Measurements from ENCODE around the gene NARS2. TPM values are rescaled to one million over a fixed set of nuclear protein-coding genes. Genes with fewer than 3 reads are reported as not detected.

Gene NARS2, protein sequence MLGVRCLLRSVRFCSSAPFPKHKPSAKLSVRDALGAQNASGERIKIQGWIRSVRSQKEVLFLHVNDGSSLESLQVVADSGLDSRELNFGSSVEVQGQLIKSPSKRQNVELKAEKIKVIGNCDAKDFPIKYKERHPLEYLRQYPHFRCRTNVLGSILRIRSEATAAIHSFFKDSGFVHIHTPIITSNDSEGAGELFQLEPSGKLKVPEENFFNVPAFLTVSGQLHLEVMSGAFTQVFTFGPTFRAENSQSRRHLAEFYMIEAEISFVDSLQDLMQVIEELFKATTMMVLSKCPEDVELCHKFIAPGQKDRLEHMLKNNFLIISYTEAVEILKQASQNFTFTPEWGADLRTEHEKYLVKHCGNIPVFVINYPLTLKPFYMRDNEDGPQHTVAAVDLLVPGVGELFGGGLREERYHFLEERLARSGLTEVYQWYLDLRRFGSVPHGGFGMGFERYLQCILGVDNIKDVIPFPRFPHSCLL
- total RNA-seq: 10 to 100 TPM in 2 of 4 donors, 1 to 10 TPM in 2; 6.4 to 15.1 (median 10.4) TPM

DNA sequence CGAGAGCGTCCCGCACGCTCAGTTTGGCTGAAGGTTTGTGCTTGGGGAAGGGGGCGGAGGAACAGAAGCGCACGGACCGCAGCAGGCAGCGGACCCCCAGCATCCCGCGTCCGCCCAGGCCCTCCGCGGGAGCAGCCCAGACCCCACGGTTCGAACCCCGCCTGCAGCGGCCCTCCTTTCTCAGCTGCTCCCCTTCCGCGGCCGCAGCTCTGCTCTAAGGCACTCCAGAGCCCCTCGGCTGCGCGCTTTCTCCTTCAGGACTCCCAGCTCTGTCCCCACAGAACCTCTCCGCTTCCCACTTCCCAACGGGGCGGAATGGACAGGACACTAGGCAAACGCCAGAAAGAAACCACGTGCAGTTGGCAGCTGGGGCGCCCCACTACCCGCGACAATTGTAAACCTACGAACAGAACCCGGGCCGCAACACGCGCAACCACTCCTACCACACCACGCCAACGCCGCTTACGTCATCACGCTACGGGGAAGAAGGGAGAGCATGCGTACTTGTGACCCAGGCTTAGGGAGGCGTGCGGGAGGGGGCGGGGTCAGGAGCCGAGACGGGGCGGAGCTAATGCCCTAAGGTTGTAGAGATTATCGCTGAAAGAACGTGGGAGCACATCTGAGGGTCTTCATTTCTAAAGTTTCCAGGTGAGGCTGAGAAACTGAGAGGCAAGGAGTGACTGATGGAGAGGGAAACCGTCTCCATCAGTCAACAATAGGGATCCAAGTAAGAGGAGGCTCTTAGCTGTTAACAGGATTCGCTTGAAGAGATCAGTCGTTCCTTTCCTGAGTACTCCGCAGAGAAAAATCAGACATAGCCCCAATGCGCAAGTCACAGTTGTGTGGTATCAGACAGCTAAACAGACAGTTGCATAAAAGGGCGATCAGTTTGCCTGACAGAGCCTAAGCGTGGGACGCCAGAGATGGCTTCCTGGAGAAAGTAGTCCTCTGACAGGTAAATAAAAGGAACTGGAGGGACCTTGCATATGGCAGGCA, at the start of gene NARS2:
NARS2 (minus strand) TSS at position 479 of the 996 bp plus-strand sequence; CDS start at position 103, 376 bp downstream.
- peak; percentile 98 for DNase-seq
- TF ChIP-seq EP300 (IDR thresholded peaks at IDR 0.05; ENCODE audit: low read depth) (no peak), POLR2A (IDR thresholded peaks at IDR 0.05) (peak; percentile 79), POLR2AphosphoS5 (IDR thresholded peaks at IDR 0.05) (peak; percentile 88 to 94 (median 90))
- TF ChIP-seq, protein P1, sequence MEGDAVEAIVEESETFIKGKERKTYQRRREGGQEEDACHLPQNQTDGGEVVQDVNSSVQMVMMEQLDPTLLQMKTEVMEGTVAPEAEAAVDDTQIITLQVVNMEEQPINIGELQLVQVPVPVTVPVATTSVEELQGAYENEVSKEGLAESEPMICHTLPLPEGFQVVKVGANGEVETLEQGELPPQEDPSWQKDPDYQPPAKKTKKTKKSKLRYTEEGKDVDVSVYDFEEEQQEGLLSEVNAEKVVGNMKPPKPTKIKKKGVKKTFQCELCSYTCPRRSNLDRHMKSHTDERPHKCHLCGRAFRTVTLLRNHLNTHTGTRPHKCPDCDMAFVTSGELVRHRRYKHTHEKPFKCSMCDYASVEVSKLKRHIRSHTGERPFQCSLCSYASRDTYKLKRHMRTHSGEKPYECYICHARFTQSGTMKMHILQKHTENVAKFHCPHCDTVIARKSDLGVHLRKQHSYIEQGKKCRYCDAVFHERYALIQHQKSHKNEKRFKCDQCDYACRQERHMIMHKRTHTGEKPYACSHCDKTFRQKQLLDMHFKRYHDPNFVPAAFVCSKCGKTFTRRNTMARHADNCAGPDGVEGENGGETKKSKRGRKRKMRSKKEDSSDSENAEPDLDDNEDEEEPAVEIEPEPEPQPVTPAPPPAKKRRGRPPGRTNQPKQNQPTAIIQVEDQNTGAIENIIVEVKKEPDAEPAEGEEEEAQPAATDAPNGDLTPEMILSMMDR (IDR thresholded peaks at IDR 0.05): no peak
- H3K4me3 ChIP-seq: peak within 1 kb of the TSS; percentile 53 to 91 (median 66)
- H3K4me1 ChIP-seq: peaks cover 6 to 17% (median 8%) of the 10 kb centered on the region in 4 donors
- no peaks in the 10 kb centered on the region for H3K9me3 ChIP-seq
- in situ Hi-C loops (cut with MboI; ENCODE audit: low pct_ligation_motif_present in 1 of 4, low pct_unique_long_range_greater_than_20kb in 1 of 4, low sequenced_read_pairs in 3 of 4): loop anchor here in 2 of 4 donors (25.0 kb wide), 2 partner anchors 337 to 437 kb away; partner anchors contain the start of gene ALG8 (in 2 of the 2)
- WGBS, 2 donors (ENCODE audit: low coverage in 1 of 2): 0 to 4% methylated on average over 5 to 59 of the region's 60 CpGs
- H3K27me3 ChIP-seq: no peaks in the 10 kb centered on the region
- intact Hi-C loops (cut with DNase I; ENCODE audit: low total_unique reads): no loop called here
- H3K27ac ChIP-seq: peak within 1 kb of the TSS; percentile 80 to 88 (median 84)
- no peaks in the 10 kb centered on the region for H3K36me3 ChIP-seq

DNA sequence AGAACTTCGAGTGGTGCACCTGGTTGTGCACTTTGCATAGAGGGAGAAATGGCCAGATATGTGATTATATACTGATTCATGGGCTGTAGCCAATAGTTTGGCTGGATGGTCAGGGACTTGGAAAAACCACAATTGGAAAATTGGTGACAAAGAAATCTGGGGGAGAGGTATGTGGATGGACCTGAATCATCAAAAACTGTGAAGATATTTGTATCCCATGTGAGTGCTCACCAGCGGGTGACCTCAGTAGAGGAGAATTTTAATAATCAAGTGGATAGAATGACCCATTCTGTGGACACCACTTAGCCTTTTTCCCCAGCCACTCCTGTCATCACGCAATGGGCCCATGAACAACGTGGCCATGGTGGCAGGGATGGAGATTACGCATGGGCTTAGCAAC, 48.0 kb upstream of the NARS2 start:
- WGBS, 2 donors (ENCODE audit: low coverage in 1 of 2): 71 to 74% methylated on average over 5 of the region's 5 CpGs
- Histone ChIP-seq H3K4me3 (no peak overlapping the region), H3K27ac (no peak overlapping the region), H3K27me3 (no peaks in the 10 kb centered on the region), H3K4me1 (no peaks in the 10 kb centered on the region), H3K9me3 (peaks cover 4 to 6% of the 10 kb centered on the region in 2 donors), H3K36me3 (no peaks in the 10 kb centered on the region)
- TF ChIP-seq, protein P1 (IDR thresholded peaks at IDR 0.05): no peak
- TF ChIP-seq POLR2A (IDR thresholded peaks at IDR 0.05) (no peak), POLR2AphosphoS5 (IDR thresholded peaks at IDR 0.05) (no peak), EP300 (IDR thresholded peaks at IDR 0.05; ENCODE audit: low read depth) (no peak)
- in situ Hi-C loops (cut with MboI; ENCODE audit: low pct_ligation_motif_present in 1 of 4, low pct_unique_long_range_greater_than_20kb in 1 of 4, low sequenced_read_pairs in 3 of 4): no loop called here
- intact Hi-C loops (cut with DNase I; ENCODE audit: low total_unique reads): no loop called here
- DNase-seq: no peak

DNA sequence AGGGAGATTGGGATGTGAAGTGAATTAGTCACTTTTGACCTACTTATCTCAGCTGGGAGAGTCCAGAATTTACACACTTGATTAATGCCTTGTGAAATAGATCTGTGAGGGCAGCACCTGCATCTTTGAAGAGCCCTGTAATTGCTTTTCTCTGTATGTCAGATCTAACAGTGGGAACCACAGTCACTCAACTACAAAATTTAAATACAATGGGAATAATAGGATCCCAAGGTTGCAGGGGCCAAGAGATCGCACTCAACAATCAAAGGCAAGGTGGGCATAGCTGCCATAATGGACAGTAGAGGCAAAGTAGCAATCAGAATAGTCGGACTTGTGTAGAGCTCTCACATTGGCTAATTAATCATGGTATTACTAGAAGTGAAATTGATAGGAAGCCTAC, 45.5 kb upstream of the NARS2 start:
- no peak for DNase-seq
- Histone ChIP-seq H3K9me3 (peaks cover 4 to 6% of the 10 kb centered on the region in 2 donors), H3K4me3 (no peak overlapping the region), H3K36me3 (no peaks in the 10 kb centered on the region), H3K27me3 (no peaks in the 10 kb centered on the region), H3K4me1 (no peaks in the 10 kb centered on the region), H3K27ac (no peak overlapping the region)
- intact Hi-C loops (cut with DNase I; ENCODE audit: low total_unique reads) (no loop called here), in situ Hi-C loops (cut with MboI; ENCODE audit: low pct_ligation_motif_present in 1 of 4, low pct_unique_long_range_greater_than_20kb in 1 of 4, low sequenced_read_pairs in 3 of 4) (no loop called here)
- TF ChIP-seq POLR2A (IDR thresholded peaks at IDR 0.05) (no peak), POLR2AphosphoS5 (IDR thresholded peaks at IDR 0.05) (no peak), EP300 (IDR thresholded peaks at IDR 0.05; ENCODE audit: low read depth) (no peak)
- TF ChIP-seq, protein P1 (IDR thresholded peaks at IDR 0.05): no peak
- WGBS, 2 donors (ENCODE audit: low coverage in 1 of 2): 83% methylated on average over 2 of the region's 2 CpGs

Measured in transverse colon (tissue), 4 donors.